ENCODE measurements around the gene CPTP.

Gene CPTP

DNA sequence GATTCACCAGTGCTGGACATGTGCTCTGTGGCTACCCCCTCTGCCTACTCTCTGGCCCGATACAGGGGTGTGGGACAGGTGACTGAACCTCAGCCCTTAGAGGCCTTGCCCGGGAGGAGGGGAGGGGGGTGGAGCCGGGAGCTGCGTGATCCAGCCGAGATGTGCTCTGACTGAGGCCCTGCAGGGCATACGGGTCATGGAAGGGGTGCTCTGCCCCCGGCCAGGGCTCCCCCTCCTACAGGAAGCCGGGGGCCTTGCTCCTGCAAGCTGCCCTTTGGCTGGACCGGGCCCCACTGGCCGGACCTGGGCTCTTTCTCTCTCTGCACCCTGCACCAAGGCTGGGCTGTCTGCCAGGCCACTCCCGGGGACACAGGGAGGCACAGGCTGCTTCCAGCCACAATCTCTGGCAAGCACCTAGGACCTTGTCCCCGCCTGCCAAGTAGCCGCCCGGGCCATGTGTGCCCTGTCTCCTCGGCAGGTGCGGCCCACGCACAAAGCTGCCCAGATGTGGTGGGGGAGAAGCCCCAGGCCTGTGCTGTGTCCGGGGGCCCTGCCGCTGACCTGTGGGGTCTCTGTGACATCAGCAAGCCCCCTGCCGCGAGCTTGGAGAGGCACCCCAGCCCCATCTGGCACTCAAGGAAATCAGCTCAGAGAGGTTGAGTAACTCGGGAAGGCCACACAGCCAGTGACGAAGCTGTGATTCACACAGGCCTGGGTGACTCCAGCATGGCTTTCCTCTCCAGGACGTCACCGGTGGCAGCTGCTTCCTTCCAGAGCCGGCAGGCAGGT lies 42.9 kb upstream of the CPTP start:
- CTCF ChIA-PET = interaction anchor here (0.9 to 1.5 kb wide), 4 partner anchors 10 to 249 kb away, joined by 3 to 4 read pairs (median 3); no protein-coding TSS in a partner anchor
- TF ChIP-seq, protein P1, sequence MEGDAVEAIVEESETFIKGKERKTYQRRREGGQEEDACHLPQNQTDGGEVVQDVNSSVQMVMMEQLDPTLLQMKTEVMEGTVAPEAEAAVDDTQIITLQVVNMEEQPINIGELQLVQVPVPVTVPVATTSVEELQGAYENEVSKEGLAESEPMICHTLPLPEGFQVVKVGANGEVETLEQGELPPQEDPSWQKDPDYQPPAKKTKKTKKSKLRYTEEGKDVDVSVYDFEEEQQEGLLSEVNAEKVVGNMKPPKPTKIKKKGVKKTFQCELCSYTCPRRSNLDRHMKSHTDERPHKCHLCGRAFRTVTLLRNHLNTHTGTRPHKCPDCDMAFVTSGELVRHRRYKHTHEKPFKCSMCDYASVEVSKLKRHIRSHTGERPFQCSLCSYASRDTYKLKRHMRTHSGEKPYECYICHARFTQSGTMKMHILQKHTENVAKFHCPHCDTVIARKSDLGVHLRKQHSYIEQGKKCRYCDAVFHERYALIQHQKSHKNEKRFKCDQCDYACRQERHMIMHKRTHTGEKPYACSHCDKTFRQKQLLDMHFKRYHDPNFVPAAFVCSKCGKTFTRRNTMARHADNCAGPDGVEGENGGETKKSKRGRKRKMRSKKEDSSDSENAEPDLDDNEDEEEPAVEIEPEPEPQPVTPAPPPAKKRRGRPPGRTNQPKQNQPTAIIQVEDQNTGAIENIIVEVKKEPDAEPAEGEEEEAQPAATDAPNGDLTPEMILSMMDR (IDR thresholded peaks at IDR 0.05; ENCODE audit: control extremely low read depth, extremely low read depth, low read depth, missing control alignments) = no peak
- DNase-seq (ENCODE audit: extremely low spot score) = no peak
- POLR2A ChIA-PET = no interaction called here

DNA sequence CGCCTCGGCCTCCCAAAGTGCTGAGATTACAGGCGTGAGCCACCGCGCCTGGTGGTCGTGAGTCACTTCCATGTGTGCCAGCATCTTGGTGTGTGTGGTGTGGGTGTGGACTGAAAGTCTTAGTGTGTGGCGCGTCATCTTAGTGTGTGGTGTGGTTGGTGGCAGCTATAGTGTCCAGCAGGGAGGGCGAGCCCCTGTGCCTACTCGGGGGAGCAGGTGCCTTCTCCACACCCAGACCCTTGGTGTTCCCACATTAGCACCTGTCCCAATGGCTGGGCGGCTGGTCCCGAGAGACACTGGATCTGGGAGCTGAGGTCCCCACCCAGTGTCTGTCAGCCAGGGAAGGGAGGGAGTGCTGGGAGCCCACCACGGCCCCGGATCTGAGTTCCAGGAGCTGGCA lies 41.6 kb upstream of the CPTP start:
- ChIA-PET CTCF (interaction anchor here (1.7 kb wide), 1 partner anchor 161 kb away, joined by 6 read pairs; no protein-coding TSS in a partner anchor), POLR2A (no interaction called here)
- no peak for DNase-seq (ENCODE audit: extremely low spot score)
- TF ChIP-seq, protein P1 (IDR thresholded peaks at IDR 0.05; ENCODE audit: control extremely low read depth, extremely low read depth, low read depth, missing control alignments) = no peak

DNA sequence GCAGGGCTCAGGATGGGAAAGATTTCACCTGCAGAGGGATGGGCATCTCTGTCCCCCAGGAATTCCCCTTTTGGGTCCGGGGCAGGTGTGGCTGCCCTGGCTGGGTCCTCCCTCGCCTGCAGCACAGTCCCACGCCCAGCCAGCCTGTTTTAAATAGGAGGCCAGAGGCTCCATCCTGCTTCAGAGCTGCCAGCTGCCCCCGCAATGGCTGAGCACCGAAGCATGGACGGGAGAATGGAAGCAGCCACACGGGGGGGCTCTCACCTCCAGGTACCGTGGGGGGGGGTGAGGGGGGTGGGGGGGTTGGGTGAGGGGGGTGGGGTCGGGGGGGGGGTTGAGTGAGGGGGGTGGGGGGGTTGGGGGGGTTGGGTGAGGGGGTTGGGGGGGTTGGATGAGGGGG lies 40.8 kb upstream of the CPTP start:
- ChIA-PET CTCF (interaction anchor here (1.7 kb wide), 1 partner anchor 162 kb away, joined by 6 read pairs; no protein-coding TSS in a partner anchor), POLR2A (no interaction called here)
- DNase-seq (ENCODE audit: extremely low spot score) = peak; percentile 81
- TF ChIP-seq, protein P1 (IDR thresholded peaks at IDR 0.05; ENCODE audit: control extremely low read depth, extremely low read depth, low read depth, missing control alignments) = peak; percentile 16

DNA sequence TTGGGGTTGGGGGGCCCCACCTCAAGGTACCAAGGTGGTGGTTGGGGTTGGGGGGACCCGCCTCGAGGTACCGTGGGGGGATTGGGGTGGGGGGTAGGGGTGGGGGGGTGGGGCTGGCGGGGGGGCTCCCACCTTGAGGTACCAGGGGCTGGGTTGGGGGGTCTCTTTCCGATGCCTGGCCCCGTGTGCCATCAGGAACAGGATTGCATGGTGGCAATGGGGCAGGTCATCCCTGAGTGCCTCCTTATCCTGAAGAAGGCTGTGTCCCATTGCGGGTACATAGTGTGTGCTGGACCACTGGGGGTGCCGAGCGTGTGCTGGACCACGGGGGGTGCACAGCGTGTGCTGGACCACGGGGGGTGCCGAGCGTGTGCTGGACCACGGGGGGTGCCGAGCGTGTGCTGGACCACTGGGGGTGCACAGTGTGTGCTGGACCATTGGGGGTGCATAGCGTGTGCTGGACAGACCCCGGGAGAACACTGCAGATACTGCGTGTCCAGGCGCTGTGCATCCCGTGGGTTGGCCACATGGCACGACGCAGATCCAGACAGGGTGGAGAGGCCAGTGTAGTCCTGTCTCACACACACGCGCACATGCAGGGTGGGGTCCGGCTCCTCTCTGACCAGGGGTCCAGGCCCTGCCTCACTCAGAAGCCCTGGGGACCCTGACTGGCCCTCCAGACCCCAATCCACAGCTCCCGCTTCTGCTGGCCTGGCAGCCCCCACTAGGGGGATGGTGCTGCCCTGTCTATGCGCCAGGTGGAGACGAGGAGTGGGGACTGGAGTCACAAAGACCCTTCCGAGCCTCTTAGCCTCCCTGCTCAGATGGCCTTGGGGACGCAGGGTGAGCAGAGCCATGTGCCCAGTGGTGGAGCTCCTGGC lies 40.1 kb upstream of the CPTP start:
- CTCF ChIA-PET = interaction anchor here (1.7 kb wide), 2 partner anchors 15 to 162 kb away, joined by 5 to 6 read pairs; no protein-coding TSS in a partner anchor
- POLR2A ChIA-PET = no interaction called here
- TF ChIP-seq, protein P1 (IDR thresholded peaks at IDR 0.05; ENCODE audit: control extremely low read depth, extremely low read depth, low read depth, missing control alignments) = no peak
- no peak for DNase-seq (ENCODE audit: extremely low spot score)

DNA sequence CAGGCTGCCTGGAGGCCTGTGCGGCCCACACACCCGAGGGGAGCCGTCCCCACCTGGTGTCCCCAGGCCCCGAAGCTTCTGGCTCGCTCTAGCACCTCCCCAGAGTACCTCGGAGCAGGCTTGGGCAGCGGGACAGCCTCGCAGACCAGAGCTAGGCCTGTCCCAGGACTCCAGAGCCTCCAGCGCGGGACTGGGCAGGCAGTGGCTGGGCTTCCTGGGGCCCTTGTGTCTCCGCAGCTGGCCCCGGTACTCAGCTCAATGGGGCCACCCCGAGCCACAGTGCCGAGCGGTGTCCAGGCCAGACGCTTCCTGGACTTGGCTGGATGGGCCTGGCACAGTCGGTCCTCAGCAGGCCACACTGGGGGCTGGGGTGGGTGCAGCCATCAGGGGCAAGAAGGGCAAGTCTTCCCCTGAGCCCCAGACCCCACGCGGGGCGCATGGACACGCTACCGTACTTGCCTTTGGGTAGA lies 39.5 kb upstream of the CPTP start:
- POLR2A ChIA-PET = no interaction called here
- CTCF ChIA-PET = interaction anchor here (1.7 kb wide), 1 partner anchor 15 kb away, joined by 5 read pairs; no protein-coding TSS in a partner anchor
- TF ChIP-seq, protein P1 (IDR thresholded peaks at IDR 0.05; ENCODE audit: control extremely low read depth, extremely low read depth, low read depth, missing control alignments) = no peak
- no peak for DNase-seq (ENCODE audit: extremely low spot score)

DNA sequence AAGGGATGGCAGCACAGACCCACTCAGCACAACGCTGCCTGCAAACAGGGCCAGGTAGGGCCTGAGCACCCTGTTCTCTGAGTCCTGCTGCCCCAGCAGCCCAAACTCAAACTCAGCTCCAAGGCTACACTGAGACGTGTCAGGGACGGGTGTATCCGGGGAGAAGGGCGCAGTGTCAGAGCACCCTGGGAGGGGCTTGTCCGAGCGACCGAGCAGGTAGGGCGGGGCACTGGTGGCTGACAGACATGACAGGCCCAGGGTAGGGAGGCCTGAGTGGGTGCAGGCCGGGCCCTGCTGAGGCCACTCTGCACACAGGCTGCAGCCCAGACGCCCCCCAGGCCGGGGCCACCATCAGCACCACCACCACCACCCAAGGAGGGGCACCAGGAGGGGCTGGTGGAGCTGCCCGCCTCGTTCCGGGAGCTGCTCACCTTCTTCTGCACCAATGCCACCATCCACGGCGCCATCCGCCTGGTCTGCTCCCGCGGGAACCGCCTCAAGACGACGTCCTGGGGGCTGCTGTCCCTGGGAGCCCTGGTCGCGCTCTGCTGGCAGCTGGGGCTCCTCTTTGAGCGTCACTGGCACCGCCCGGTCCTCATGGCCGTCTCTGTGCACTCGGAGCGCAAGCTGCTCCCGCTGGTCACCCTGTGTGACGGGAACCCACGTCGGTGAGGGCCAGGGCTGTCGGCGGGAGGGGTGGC lies 38.8 kb upstream of the CPTP start:
- TF ChIP-seq, protein P1 (IDR thresholded peaks at IDR 0.05; ENCODE audit: control extremely low read depth, extremely low read depth, low read depth, missing control alignments) = no peak
- DNase-seq (ENCODE audit: extremely low spot score) = no peak
- ChIA-PET POLR2A (no interaction called here), CTCF (interaction anchor here (1.7 kb wide), 1 partner anchor 14 kb away, joined by 5 read pairs; no protein-coding TSS in a partner anchor)
